Tibial nerve (tissue), 3 donors: Measurements from ENCODE around the gene IP6K2.

ENCODE experiments used
- CTCF ChIP-seq, 5 experiments: fragments of 200-600 bp in 3 of 5; fragments of 450-650 bp in 2 of 5; sonication (generic) in 3 of 5; IDR thresholded peaks; one replicate each; pipeline ENCODE4 v1.5.1; 2016 to 2019; ENCODE audit warnings: antibody characterized with exemption in 5 of 5, mild to moderate bottlenecking in 3 of 5, moderate library complexity in 2 of 5
- POLR2A ChIP-seq, 2 donors: fragments of 450-650 bp; IDR thresholded peaks; one replicate each; pipeline ENCODE4 v1.6.1; 2017; ENCODE audit warnings: antibody characterized with exemption in 2 of 2, mild to moderate bottlenecking in 2 of 2, moderate library complexity in 2 of 2

GRCh38 chr3:48663489-48664312 lies 53.3 kb downstream of the IP6K2 start:
- TF ChIP-seq POLR2A (IDR thresholded peaks at IDR 0.05) (peak; percentile 54 to 68), CTCF (IDR thresholded peaks at IDR 0.05) (peak; percentile 67 to 90 (median 79))
